NCI-H1436 treated with DMSO at 0.1 percent for 48 hours (cell line): Measurements from ENCODE around the gene GAL3ST3.

Experiments used
- DNase-seq: peaks from one replicate; lab custom pipeline; 2025; lab: John Stamatoyannopoulos, UW

GAL3ST3 gene

GRCh38 chr11:66069715-66070603, 21.0 kb upstream of the GAL3ST3 start, which contains the start of gene PACS1:
PACS1 (plus strand) TSS chr11:66070272; CDS start chr11:66070487, 215 bp downstream.
- no peak for DNase-seq

- no peak for DNase-seq
Observed at GRCh38 chr11:66068923-66069714, 20.2 kb upstream of the GAL3ST3 start.

- no peak for DNase-seq
Observed at GRCh38 chr11:66068154-66068821, 19.3 kb upstream of the GAL3ST3 start.

GRCh38 chr11:66067640-66068039, 18.7 kb upstream of the GAL3ST3 start:
- DNase-seq: no peak

GRCh38 chr11:66066751-66067150, 17.8 kb upstream of the GAL3ST3 start:
- DNase-seq: no peak

- DNase-seq: no peak
Observed at GRCh38 chr11:66064571-66064970, 15.6 kb upstream of the GAL3ST3 start.

GRCh38 chr11:66063900-66064299, 14.9 kb upstream of the GAL3ST3 start:
- no peak for DNase-seq

GRCh38 chr11:66062408-66062807, 13.4 kb upstream of the GAL3ST3 start:
- no peak for DNase-seq

- no peak for DNase-seq
Observed at GRCh38 chr11:66061268-66061667, 12.3 kb upstream of the GAL3ST3 start.

- DNase-seq: no peak
Observed at GRCh38 chr11:66059966-66060680, 11.2 kb upstream of the GAL3ST3 start.

- no peak for DNase-seq
Observed at GRCh38 chr11:66056501-66056900, 7.5 kb upstream of the GAL3ST3 start.

GRCh38 chr11:66055021-66055420, 6.1 kb upstream of the GAL3ST3 start:
- DNase-seq: no peak

- DNase-seq: no peak
Observed at GRCh38 chr11:66052664-66052982, 3.7 kb upstream of the GAL3ST3 start.

GRCh38 chr11:66051766-66052663, 3.1 kb upstream of the GAL3ST3 start, which contains the start of gene SF3B2:
SF3B2 (plus strand) TSS chr11:66052364; CDS start chr11:66052385, 21 bp downstream.
- DNase-seq: peak; percentile 90

GRCh38 chr11:66051371-66051765, 2.4 kb upstream of the GAL3ST3 start:
- no peak for DNase-seq

- no peak for DNase-seq
Observed at GRCh38 chr11:66050581-66051231, 1.7 kb upstream of the GAL3ST3 start.

GRCh38 chr11:66047541-66048365, 1.2 kb downstream of the GAL3ST3 start:
- DNase-seq: no peak

GRCh38 chr11:66046901-66047300, 2.1 kb downstream of the GAL3ST3 start:
- no peak for DNase-seq

- DNase-seq: no peak
Observed at GRCh38 chr11:66045177-66045639, 3.8 kb downstream of the GAL3ST3 start.
